HG03066 (cell line): ENCODE results near the gene GALNT12.

Source experiments
- ATAC-seq: cut with Tn5 transposase; IDR thresholded peaks from one replicate; pipeline ENCODE4 v1.9.1; 2021; ENCODE audit warnings: low read depth; ENCODE audit not compliant: unreplicated experiment

Gene GALNT12

DNA sequence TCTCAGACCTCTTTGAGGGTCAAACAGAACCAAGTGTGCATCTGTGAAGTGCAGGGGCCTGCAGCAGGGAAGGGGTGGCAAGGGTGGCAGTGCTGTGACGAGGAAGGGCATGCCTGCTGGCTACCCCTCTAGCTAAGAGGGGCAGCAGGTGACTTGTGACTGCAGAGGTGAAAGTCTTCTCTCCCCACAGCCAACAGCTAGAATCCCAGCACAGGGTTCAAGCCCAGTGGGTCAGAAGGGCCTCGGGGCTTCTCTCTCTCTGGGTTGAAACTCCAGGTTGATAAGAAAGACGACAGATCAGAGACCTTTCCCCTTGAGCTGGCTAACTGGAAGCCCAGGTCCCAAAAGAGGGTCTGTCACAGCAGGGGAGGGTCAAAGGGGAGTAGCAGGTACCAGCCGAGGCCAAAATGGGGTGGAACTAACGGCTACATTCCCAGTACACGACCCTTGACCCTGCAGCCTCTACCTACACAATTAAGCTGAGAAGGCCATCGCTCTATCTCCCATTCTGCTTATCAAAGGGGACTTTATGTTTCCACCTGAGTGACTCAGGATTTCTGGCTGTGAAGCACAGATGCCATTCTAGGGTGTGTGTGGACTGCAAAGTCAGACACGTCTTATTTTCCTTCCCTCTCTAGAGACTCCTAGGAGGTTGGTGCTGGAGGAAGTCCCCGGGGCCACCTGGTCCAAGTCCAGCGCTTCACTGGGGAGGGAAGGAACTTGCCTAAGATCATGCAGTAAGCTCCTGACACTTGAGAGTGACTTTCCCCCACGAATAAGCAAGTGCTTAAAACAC, 25.7 kb upstream of the GALNT12 start:
- ATAC-seq: no peak

GRCh38 chr9:98783518-98784226, 23.8 kb upstream of the GALNT12 start:
- ATAC-seq: no peak

- ATAC-seq: no peak
Measured at GRCh38 chr9:98784831-98785806, 22.4 kb upstream of the GALNT12 start.

DNA sequence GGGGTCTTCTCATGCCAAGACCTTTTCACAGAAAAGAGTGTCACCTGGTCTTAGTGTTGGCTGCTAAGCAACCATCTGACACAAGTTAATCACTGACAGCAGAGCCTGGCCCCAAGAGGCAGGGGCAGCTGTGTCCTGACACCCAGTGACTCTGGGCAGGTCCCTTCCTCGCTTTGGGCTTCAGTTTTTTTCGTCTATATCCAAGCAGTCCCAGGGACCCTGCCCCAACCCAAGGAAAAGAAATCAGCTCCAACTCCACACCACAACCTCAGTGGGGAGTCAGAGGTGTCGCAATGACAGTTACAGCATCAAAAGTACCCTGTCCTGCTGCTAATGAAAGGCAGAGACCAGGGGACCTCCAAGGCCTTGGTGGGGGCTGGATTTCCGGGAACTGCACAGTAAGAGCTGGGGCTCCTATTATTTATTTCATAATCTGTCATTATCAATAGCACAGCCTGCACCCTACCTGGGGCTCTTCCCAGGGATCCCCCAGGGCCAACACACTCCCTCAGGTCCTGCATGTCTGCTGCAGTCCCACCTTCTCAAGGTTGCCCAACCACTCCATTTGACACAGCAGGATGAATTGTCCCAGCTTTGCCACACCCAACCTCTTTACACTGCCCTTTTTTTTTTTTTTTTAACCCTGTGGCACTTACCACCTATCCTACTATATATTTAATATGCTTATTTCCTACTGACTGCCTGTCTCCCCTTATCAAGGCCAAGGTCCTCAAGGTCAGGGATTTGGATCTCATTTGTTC, 20.5 kb upstream of the GALNT12 start:
- no peak for ATAC-seq

- ATAC-seq: no peak
Measured at GRCh38 chr9:98787766-98788335, 19.6 kb upstream of the GALNT12 start.

DNA sequence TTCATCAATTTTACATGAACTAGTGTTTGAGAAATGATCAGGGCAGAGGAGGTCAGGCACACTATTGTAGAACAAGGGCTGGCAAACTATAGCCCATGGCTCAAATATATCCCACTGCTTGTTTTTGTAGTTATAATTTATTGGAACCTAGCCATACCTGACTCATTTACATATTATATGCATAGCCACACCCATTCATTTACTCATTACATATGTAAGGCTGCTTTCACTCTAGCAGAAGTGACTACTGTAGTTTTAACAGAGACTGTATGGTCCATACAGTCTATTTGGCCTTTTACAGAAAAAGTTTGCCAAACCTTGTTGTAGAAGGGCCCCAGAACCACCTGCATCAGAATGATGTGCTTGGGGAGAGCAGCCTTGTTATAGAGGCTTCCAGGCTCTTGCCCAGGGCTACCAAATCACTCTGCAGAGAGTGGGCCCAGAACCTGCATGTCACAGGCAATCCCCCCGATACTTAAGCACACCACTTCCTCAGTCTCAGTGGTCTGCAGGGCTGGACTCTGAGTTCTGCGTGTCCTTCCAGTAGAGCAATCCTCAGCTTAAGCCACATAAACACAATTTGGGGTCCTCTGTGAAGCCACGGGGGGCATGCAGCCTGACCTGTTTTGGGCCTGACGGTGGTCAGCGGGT, 17.9 kb upstream of the GALNT12 start:
- ATAC-seq: no peak

DNA sequence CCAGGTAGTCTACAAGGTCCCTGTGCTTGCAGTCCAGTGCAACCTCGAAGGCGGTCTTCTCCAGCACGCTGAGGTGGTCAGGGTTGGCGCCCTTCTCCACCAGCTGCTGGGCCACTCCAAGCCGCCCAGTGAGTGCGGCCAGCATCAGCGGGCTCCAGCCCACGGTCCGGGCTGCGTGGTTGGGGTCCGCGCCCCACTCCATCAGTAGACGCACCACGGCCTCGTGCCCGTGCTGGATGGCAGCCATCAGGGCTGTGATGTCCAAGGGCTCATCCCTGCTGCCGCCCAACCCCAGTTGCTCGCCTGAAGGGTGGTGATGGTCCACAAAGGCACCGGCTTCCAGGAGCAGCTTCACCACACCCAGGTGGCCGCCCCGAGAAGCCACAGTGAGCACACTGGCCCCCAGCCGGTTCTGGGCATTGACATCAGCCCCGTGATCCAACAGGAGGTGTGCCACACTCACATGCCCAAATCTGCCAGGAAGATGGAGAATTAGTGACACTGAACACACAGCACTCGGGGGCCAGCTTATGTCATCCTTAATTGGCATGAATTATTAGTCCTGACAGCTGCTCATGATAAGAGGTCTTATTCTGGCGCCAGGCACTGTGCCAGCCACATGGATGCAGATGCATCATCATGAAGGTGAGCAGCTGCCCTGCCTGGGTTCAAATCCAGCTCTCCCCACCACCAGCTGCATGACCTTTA, 17.2 kb upstream of the GALNT12 start:
- no peak for ATAC-seq

DNA sequence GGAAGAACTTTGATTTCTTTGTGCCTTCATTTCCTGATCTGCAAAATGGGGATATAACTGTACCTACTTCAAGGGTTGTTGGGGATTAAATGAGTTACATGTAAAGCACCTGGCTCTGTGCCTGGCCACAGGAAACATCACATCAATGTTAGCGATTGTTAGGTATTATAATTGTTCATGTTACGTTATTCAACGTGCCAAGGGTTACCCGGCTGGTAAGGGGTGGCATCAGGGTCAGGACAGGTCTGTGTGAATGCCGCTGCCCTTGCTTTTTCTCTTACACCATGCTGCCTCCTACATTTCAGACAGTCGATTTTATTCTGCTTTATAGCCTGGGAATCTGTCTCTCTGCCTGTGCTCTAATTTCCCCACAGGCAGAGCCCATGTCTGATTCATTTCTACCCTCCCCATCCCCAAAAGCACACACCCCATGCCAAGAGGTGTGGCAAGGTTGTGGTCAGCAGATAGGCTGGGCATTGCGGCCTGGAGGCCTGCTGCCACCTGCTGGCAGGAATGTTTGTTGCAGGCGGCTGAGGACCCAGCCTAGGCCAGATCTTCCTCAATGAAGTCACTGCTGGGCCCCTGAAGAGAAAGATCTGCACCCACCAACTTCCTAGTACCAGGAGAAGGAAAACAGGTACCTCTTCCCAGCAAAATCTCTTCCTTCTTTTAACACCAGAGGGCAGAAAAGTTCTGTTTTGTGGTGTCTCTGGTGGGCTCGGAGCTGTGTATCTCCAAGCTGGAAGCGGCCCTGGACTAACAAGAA, 16.4 kb upstream of the GALNT12 start:
- no peak for ATAC-seq

DNA sequence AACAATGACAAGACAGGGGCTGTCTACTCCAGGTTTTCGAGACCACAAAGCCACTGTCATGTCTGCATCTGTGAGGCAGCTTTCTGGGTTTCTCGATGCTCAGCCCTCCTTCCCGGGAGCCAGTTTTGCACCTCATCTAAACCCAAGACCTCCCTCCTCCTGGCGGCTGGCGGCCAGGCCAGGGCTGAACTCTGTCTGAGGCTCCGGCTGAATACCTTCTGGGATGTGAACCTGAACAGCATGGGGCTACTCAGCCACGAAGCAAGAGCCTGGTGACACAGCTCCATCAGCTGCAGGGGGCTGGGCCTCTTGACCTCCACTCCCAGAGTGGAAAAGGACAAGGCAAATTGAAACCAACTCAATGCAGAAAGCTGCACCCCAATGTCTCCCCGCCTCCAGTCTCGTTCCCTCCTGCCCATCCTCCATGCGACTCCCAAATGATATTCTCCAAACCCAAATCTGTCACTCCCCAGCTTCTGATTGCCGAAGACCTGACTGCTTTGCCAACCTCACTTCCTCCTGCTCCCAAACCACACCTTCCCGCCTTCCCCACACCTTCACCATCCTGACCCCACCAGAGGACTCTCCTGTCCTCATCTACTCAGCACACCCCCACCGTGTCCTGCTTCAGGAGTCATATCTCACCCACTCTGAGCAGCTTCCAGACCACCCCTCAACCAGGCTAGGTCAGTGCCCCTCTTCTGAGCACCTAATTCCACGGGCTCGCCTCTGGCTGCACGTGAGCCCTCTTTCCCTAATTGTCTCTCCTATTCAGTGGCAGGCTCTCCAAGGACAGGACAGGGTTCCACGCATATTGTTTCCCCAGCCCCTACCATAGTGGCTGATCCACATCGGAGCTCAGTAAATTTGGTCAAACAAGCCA, 15.6 kb upstream of the GALNT12 start:
- no peak for ATAC-seq

GRCh38 chr9:98793031-98793430, 14.4 kb upstream of the GALNT12 start:
- ATAC-seq: no peak

DNA sequence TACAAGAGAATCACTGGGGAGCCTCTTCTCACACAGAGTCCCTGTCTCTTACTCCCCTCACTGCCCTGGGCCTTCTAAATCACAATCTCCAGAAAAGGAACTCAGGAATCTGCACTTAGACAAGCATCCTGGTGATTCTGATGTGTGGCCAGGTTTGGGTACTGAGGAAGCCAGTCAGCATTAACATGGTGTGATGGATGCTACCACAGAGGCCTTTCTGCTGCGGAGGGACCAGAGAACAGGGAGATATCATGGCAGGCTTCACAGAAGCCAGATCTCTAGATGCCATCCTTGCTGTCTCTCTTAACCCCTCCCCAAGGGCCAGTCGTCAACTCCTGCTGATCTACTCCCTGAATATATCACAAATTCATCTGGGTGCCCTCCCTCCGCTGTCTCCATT, 12.7 kb upstream of the GALNT12 start:
- ATAC-seq: no peak

GRCh38 chr9:98795295-98795955, 12.0 kb upstream of the GALNT12 start:
- ATAC-seq: no peak

DNA sequence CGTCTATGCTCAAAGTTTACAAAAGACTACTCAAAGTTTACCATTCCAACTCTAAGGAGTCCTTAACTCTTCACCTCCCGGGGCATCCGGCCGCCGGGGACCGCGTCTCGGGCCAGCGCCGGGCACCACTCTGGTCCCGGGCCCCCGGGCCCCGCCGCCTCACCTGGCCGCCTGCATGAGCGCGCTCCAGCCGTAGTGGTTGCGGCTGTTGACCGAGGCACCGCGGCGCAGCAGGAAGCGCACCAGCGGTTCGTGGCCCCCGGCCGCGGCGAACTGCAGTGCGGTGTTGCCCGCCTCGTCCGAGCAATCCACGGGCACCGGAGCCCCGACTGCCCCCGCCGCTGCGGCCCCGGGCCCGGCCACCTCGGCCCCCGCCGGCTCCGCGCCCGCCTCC, 11.5 kb upstream of the GALNT12 start:
- peak; percentile 42 for ATAC-seq

DNA sequence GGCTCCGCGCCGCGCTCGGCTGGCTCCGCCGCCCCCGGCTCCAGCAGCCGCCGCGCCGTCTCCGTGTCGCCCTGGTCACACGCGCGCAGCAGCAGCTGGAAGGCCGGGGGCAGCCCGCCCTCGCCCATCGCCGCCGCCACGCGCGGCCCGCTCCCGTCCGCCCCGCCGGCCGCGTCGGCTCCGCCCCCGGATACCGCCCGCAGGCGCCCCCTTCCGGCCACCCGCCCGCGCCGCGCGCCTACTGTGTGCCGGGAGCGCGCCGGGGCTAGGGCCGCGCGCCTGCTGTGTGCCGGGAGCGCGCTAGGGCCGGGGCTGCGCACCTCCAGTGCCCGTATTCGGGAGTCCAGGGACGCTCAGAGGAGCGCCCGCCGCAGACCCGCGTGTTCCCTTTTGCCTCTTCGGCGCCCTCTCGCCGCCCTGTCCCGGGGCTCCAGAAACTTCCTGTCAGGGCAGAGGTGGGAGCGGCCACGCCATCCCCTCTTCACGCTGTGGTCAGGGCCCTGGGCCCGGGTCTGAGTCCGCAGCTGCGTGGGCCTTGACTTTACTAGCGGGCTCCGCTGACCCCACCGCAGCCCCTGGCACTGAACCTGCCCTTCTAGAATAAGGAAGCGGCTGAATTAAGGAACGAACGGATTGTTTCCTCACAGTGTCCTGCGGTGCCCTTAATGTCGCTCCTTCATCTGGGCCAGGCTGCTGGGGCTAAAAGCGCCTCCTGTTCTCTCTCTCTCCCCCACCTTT, 10.9 kb upstream of the GALNT12 start, which contains the start of gene ANKS6:
Gene ANKS6 (minus strand): TSS at position 192 of the 738 bp plus-strand sequence. CDS start 64 bp downstream, at position 128.
- peak; percentile 87 for ATAC-seq

- ATAC-seq: no peak
Measured at GRCh38 chr9:98797491-98797890, 10.0 kb upstream of the GALNT12 start.

GRCh38 chr9:98798254-98798653, 9.2 kb upstream of the GALNT12 start:
- ATAC-seq: no peak
